Activated T-helper 2 cell treated with anti-CD3 and anti-CD28 coated beads, Interferon-gamma antibody, Interleukin-2, Interleukin-4, amounts not matched to agents 10 μg/mL and 5 μg/mL and 100 μg/mL, durations not matched to agents 14 hours and 24 hours and 36 hours (primary cell): ENCODE results near the gene CHTF8. TPM values are rescaled to one million over a fixed set of nuclear protein-coding genes. Genes with fewer than 3 reads are reported as not detected.
"Not testable (repeated sequence)": the region's sequence is repeated elsewhere in the genome, so short reads cannot be mapped to it uniquely, and the experiment has no call there.

ENCODE experiments used
- DNase-seq: peaks from one replicate; pipeline ENCODE4 v3.0.0; 2021; ENCODE audit warnings: low spot score
- H3K27ac Mint-ChIP-seq: one replicate; pipeline ENCODE4 v1.8.0; 2021; ENCODE audit warnings: mixed read lengths
- H3K27me3 Mint-ChIP-seq: one replicate; pipeline ENCODE4 v1.8.0; 2021; ENCODE audit warnings: low read depth, mixed read lengths
- H3K36me3 Mint-ChIP-seq: one replicate; pipeline ENCODE4 v1.8.0; 2021; ENCODE audit warnings: low read depth, mixed read lengths
- H3K4me1 Mint-ChIP-seq: one replicate; pipeline ENCODE4 v1.8.0; 2021; ENCODE audit warnings: low read depth, mixed read lengths
- H3K4me3 Mint-ChIP-seq: one replicate; pipeline ENCODE4 v1.8.0; 2021; ENCODE audit warnings: low read depth, mild to moderate bottlenecking, moderate library complexity, mixed read lengths
- H3K9me3 Mint-ChIP-seq: one replicate; pipeline ENCODE4 v1.8.0; 2021; ENCODE audit warnings: mixed read lengths
- intact Hi-C: fragments of 100-400 bp; cut with micrococcal nuclease; formaldehyde crosslinking; loops from one replicate; pipeline ENCODE4 v1.15.1; 2023
- total RNA-seq: library from RNA; stranded (reverse); gene quantifications from 2 replicates; pipeline ENCODE4 v1.2.3, GENCODE V29; 2022

The CHTF8 gene
- total RNA-seq, 1 donor from 2014 or later, result 138 TPM

- H3K4me3 Mint-ChIP-seq, result no peak overlapping the region
- H3K27me3 Mint-ChIP-seq, result no peaks in the 10 kb centered on the region
- H3K36me3 Mint-ChIP-seq, result peaks cover 74% of the 10 kb centered on the region
- no peaks in the 10 kb centered on the region for H3K9me3 Mint-ChIP-seq
- H3K27ac Mint-ChIP-seq, result no peak overlapping the region
- intact Hi-C loops, result no loop called here
- DNase-seq, result no peak
- peaks cover 18% of the 10 kb centered on the region for H3K4me1 Mint-ChIP-seq
Observed at GRCh38 chr16:69160192-69160591, 27.8 kb upstream of the CHTF8 start.

GRCh38 chr16:69157196-69157595 is 24.8 kb upstream of the CHTF8 start:
- peak overlapping the region; percentile 36 for H3K27ac Mint-ChIP-seq
- DNase-seq, result no peak
- intact Hi-C loops, result no loop called here
- peaks cover 72% of the 10 kb centered on the region for H3K36me3 Mint-ChIP-seq
- no peaks in the 10 kb centered on the region for H3K9me3 Mint-ChIP-seq
- peaks cover 9% of the 10 kb centered on the region for H3K4me1 Mint-ChIP-seq
- H3K27me3 Mint-ChIP-seq, result no peaks in the 10 kb centered on the region
- H3K4me3 Mint-ChIP-seq, result no peak overlapping the region

GRCh38 chr16:69150146-69150865 is 17.9 kb upstream of the CHTF8 start:
- Mint-ChIP-seq H3K27me3 (no peaks in the 10 kb centered on the region), H3K36me3 (peaks cover 61% of the 10 kb centered on the region), H3K9me3 (no peaks in the 10 kb centered on the region), H3K27ac (no peak overlapping the region), H3K4me3 (no peak overlapping the region), H3K4me1 (peaks cover 8% of the 10 kb centered on the region)
- peak; percentile 20 for DNase-seq
- intact Hi-C loops, result loop anchor here (1.0 kb wide), 1 partner anchor 137 kb away; no protein-coding TSS in a partner anchor

GRCh38 chr16:69149621-69150020 is 17.2 kb upstream of the CHTF8 start:
- H3K36me3 Mint-ChIP-seq, result peaks cover 58% of the 10 kb centered on the region
- H3K27ac Mint-ChIP-seq, H3K4me1 Mint-ChIP-seq, DNase-seq, H3K27me3 Mint-ChIP-seq, H3K9me3 Mint-ChIP-seq, H3K4me3 Mint-ChIP-seq: not testable (repeated sequence)
- intact Hi-C loops, result loop anchor here (1.0 kb wide), 1 partner anchor 138 kb away; no protein-coding TSS in a partner anchor

- Mint-ChIP-seq H3K4me1 (peaks cover 16% of the 10 kb centered on the region), H3K36me3 (peaks cover 58% of the 10 kb centered on the region), H3K9me3 (no peaks in the 10 kb centered on the region), H3K27me3 (no peaks in the 10 kb centered on the region), H3K4me3 (no peak overlapping the region), H3K27ac (no peak overlapping the region)
- intact Hi-C loops, result no loop called here
- DNase-seq, result no peak
Observed at GRCh38 chr16:69145658-69146057, 13.3 kb upstream of the CHTF8 start.

GRCh38 chr16:69143116-69143515 is 10.7 kb upstream of the CHTF8 start:
- Mint-ChIP-seq H3K36me3 (peaks cover 74% of the 10 kb centered on the region), H3K27me3 (no peaks in the 10 kb centered on the region), H3K27ac (no peak overlapping the region), H3K9me3 (no peaks in the 10 kb centered on the region), H3K4me3 (no peak overlapping the region), H3K4me1 (peaks cover 12% of the 10 kb centered on the region)
- intact Hi-C loops, result no loop called here
- no peak for DNase-seq

GRCh38 chr16:69141936-69142335 is 9.5 kb upstream of the CHTF8 start:
- peaks cover 78% of the 10 kb centered on the region for H3K36me3 Mint-ChIP-seq
- no peak overlapping the region for H3K27ac Mint-ChIP-seq
- H3K4me3 Mint-ChIP-seq, result no peak overlapping the region
- H3K4me1 Mint-ChIP-seq, result peaks cover 15% of the 10 kb centered on the region
- no peaks in the 10 kb centered on the region for H3K27me3 Mint-ChIP-seq
- H3K9me3 Mint-ChIP-seq, result no peaks in the 10 kb centered on the region
- no peak for DNase-seq
- intact Hi-C loops, result no loop called here

GRCh38 chr16:69141014-69141413 is 8.6 kb upstream of the CHTF8 start:
- no peaks in the 10 kb centered on the region for H3K9me3 Mint-ChIP-seq
- H3K27ac Mint-ChIP-seq, result no peak overlapping the region
- no peaks in the 10 kb centered on the region for H3K27me3 Mint-ChIP-seq
- no peak for DNase-seq
- H3K36me3 Mint-ChIP-seq, result peaks cover 81% of the 10 kb centered on the region
- intact Hi-C loops, result no loop called here
- H3K4me1 Mint-ChIP-seq, result peaks cover 19% of the 10 kb centered on the region
- no peak overlapping the region for H3K4me3 Mint-ChIP-seq

GRCh38 chr16:69139464-69139863 is 7.1 kb upstream of the CHTF8 start:
- H3K27ac Mint-ChIP-seq, H3K9me3 Mint-ChIP-seq, intact Hi-C loops, DNase-seq, H3K4me3 Mint-ChIP-seq, H3K27me3 Mint-ChIP-seq: not testable (repeated sequence)
- Mint-ChIP-seq H3K4me1 (peaks cover 25% of the 10 kb centered on the region), H3K36me3 (peaks cover 80% of the 10 kb centered on the region)

GRCh38 chr16:69138608-69139007 is 6.2 kb upstream of the CHTF8 start:
- no peaks in the 10 kb centered on the region for H3K9me3 Mint-ChIP-seq

GRCh38 chr16:69133373-69133954 is 1.1 kb upstream of the CHTF8 start:
- intact Hi-C loops, result loop anchor here (1.0 to 5.0 kb wide), 3 partner anchors 33 to 291 kb away; partner anchors contain the start of genes SNTB2 and TANGO6
- no peaks in the 10 kb centered on the region for H3K9me3 Mint-ChIP-seq
- peaks cover 44% of the 10 kb centered on the region for H3K4me1 Mint-ChIP-seq
- peaks cover 60% of the 10 kb centered on the region for H3K36me3 Mint-ChIP-seq
- no peaks in the 10 kb centered on the region for H3K27me3 Mint-ChIP-seq
- DNase-seq, result no peak
- H3K27ac Mint-ChIP-seq, result peak overlapping the region; percentile 17
- H3K4me3 Mint-ChIP-seq, result peak overlapping the region; percentile 94

More at GRCh38 chr16:69138608-69139007, 6.2 kb upstream of the CHTF8 start:
- intact Hi-C loops, result no loop called here
- Mint-ChIP-seq H3K27me3 (no peaks in the 10 kb centered on the region), H3K36me3 (peaks cover 84% of the 10 kb centered on the region), H3K4me1 (peaks cover 33% of the 10 kb centered on the region), H3K27ac (no peak overlapping the region), H3K4me3 (no peak overlapping the region)
- no peak for DNase-seq

- Mint-ChIP-seq H3K27ac (peak overlapping the region; percentile 89), H3K9me3 (no peaks in the 10 kb centered on the region), H3K36me3 (peaks cover 54% of the 10 kb centered on the region), H3K4me3 (peak overlapping the region; percentile 97), H3K27me3 (no peaks in the 10 kb centered on the region), H3K4me1 (peaks cover 44% of the 10 kb centered on the region)
- intact Hi-C loops, result loop anchor here (2.0 to 5.0 kb wide), 2 partner anchors 55 to 289 kb away; partner anchors contain the start of genes SNTB2 and TANGO6
- peak; percentile 62 for DNase-seq
Observed at GRCh38 chr16:69131839-69132423, 457 bp downstream of the CHTF8 start.
